ENCODE results near the gene WASL. TPM values are rescaled to one million over a fixed set of nuclear protein-coding genes. Genes with fewer than 3 reads are reported as not detected.

The WASL gene
- total RNA-seq, 1 donor from 2014 or later = 36.0 TPM

GRCh38 chr7:123692471-123692877, 56.3 kb downstream of the WASL start:
- no peaks in the 10 kb centered on the region for H3K9me3 Mint-ChIP-seq (ENCODE audit: unreplicated experiment)
- peaks cover 2% of the 10 kb centered on the region for H4K20me1 ChIP-seq (ENCODE audit: insufficient read depth, low read length)
- no peaks in the 10 kb centered on the region for H3K27me3 ChIP-seq (ENCODE audit: insufficient read depth, low read length)
- no peak overlapping the region for H3K4me3 Mint-ChIP-seq (ENCODE audit: unreplicated experiment)
- H3K9ac ChIP-seq (ENCODE audit: low read length) = no peak overlapping the region
- H3K4me3 ChIP-seq (ENCODE audit: insufficient read depth, low read depth, low read length) = no peak overlapping the region
- H3K36me3 ChIP-seq (ENCODE audit: insufficient read depth, low read length) = peaks cover 26% of the 10 kb centered on the region
- H3K79me2 ChIP-seq (ENCODE audit: insufficient read depth, low read length) = no peaks in the 10 kb centered on the region
- H3K27ac Mint-ChIP-seq (ENCODE audit: unreplicated experiment) = no peak overlapping the region
- H3K27me3 Mint-ChIP-seq (ENCODE audit: low read depth, unreplicated experiment) = no peaks in the 10 kb centered on the region
- no peak for TF ChIP-seq CTCF (IDR thresholded peaks at IDR 0.05; ENCODE audit: insufficient read depth, low read depth, low read length)
- TF ChIP-seq EZH2 (IDR thresholded peaks at IDR 0.05; ENCODE audit: insufficient read depth, low read length) = no peak
- H3K4me1 Mint-ChIP-seq (ENCODE audit: low read depth, unreplicated experiment) = peaks cover 9% of the 10 kb centered on the region
- no peak overlapping the region for H3K4me2 ChIP-seq (ENCODE audit: low read length)
- no peak overlapping the region for H2AFZ ChIP-seq (ENCODE audit: low read depth, low read length)
- no peaks in the 10 kb centered on the region for H3K9me3 ChIP-seq (ENCODE audit: insufficient read depth, low read depth, low read length)
- no peak overlapping the region for H3K27ac ChIP-seq (ENCODE audit: low read depth, low read length)
- no peak for FAIRE-seq
- no peaks in the 10 kb centered on the region for H3K4me1 ChIP-seq (ENCODE audit: insufficient read depth, low read length)
- no peaks in the 10 kb centered on the region for H3K36me3 Mint-ChIP-seq (ENCODE audit: low read depth, unreplicated experiment)
- no peak for DNase-seq (ENCODE audit: low read depth)

- H3K27ac ChIP-seq (ENCODE audit: low read depth, low read length) = no peak overlapping the region
- no peak overlapping the region for H2AFZ ChIP-seq (ENCODE audit: low read depth, low read length)
- peaks cover 6% of the 10 kb centered on the region for H4K20me1 ChIP-seq (ENCODE audit: insufficient read depth, low read length)
- Mint-ChIP-seq H3K4me1 (ENCODE audit: low read depth, unreplicated experiment) (peaks cover 9% of the 10 kb centered on the region), H3K4me3 (ENCODE audit: unreplicated experiment) (no peak overlapping the region), H3K27me3 (ENCODE audit: low read depth, unreplicated experiment) (no peaks in the 10 kb centered on the region), H3K36me3 (ENCODE audit: low read depth, unreplicated experiment) (no peaks in the 10 kb centered on the region), H3K27ac (ENCODE audit: unreplicated experiment) (no peak overlapping the region), H3K9me3 (ENCODE audit: unreplicated experiment) (no peaks in the 10 kb centered on the region)
- no peaks in the 10 kb centered on the region for H3K4me1 ChIP-seq (ENCODE audit: insufficient read depth, low read length)
- no peak for TF ChIP-seq EZH2 (IDR thresholded peaks at IDR 0.05; ENCODE audit: insufficient read depth, low read length)
- no peak for TF ChIP-seq CTCF (IDR thresholded peaks at IDR 0.05; ENCODE audit: insufficient read depth, low read depth, low read length)
- no peaks in the 10 kb centered on the region for H3K9me3 ChIP-seq (ENCODE audit: insufficient read depth, low read depth, low read length)
- H3K36me3 ChIP-seq (ENCODE audit: insufficient read depth, low read length) = peaks cover 25% of the 10 kb centered on the region
- FAIRE-seq = no peak
- no peak overlapping the region for H3K4me3 ChIP-seq (ENCODE audit: insufficient read depth, low read depth, low read length)
- H3K9ac ChIP-seq (ENCODE audit: low read length) = no peak overlapping the region
- H3K79me2 ChIP-seq (ENCODE audit: insufficient read depth, low read length) = no peaks in the 10 kb centered on the region
- H3K27me3 ChIP-seq (ENCODE audit: insufficient read depth, low read length) = no peaks in the 10 kb centered on the region
- H3K4me2 ChIP-seq (ENCODE audit: low read length) = no peak overlapping the region
- no peak for DNase-seq (ENCODE audit: low read depth)
These were observed 58.3 kb downstream of the WASL start for GRCh38 chr7:123690550-123690949.

GRCh38 chr7:123689250-123689649, 59.6 kb downstream of the WASL start:
- Mint-ChIP-seq H3K4me1 (ENCODE audit: low read depth, unreplicated experiment) (peaks cover 9% of the 10 kb centered on the region), H3K4me3 (ENCODE audit: unreplicated experiment) (no peak overlapping the region), H3K27me3 (ENCODE audit: low read depth, unreplicated experiment) (no peaks in the 10 kb centered on the region), H3K36me3 (ENCODE audit: low read depth, unreplicated experiment) (no peaks in the 10 kb centered on the region), H3K9me3 (ENCODE audit: unreplicated experiment) (no peaks in the 10 kb centered on the region), H3K27ac (ENCODE audit: unreplicated experiment) (no peak overlapping the region)
- H3K9me3 ChIP-seq (ENCODE audit: insufficient read depth, low read depth, low read length) = no peaks in the 10 kb centered on the region
- H3K4me2 ChIP-seq (ENCODE audit: low read length) = no peak overlapping the region
- peaks cover 22% of the 10 kb centered on the region for H3K36me3 ChIP-seq (ENCODE audit: insufficient read depth, low read length)
- peaks cover 4% of the 10 kb centered on the region for H4K20me1 ChIP-seq (ENCODE audit: insufficient read depth, low read length)
- no peak overlapping the region for H3K4me3 ChIP-seq (ENCODE audit: insufficient read depth, low read depth, low read length)
- TF ChIP-seq CTCF (IDR thresholded peaks at IDR 0.05; ENCODE audit: insufficient read depth, low read depth, low read length) (no peak), EZH2 (IDR thresholded peaks at IDR 0.05; ENCODE audit: insufficient read depth, low read length) (no peak)
- no peak for FAIRE-seq
- H3K79me2 ChIP-seq (ENCODE audit: insufficient read depth, low read length) = no peaks in the 10 kb centered on the region
- H3K27me3 ChIP-seq (ENCODE audit: insufficient read depth, low read length) = no peaks in the 10 kb centered on the region
- no peak overlapping the region for H2AFZ ChIP-seq (ENCODE audit: low read depth, low read length)
- no peak overlapping the region for H3K9ac ChIP-seq (ENCODE audit: low read length)
- H3K4me1 ChIP-seq (ENCODE audit: insufficient read depth, low read length) = no peaks in the 10 kb centered on the region
- no peak overlapping the region for H3K27ac ChIP-seq (ENCODE audit: low read depth, low read length)
- no peak for DNase-seq (ENCODE audit: low read depth)

All from astrocyte (in vitro differentiated cells and primary cell).